HepG2 (cell line): ENCODE data around the gene TANGO6. TPM values are rescaled to one million over a fixed set of nuclear protein-coding genes. Genes with fewer than 3 reads are reported as not detected.
A peak's percentile ranks its signal among the peaks of the same experiment; 100 is the strongest.

Experiments used
- CENPBD1 ChIP-seq: sonication (generic); formaldehyde crosslinking; IDR thresholded peaks from 2 replicates; pipeline ENCODE4 v1.8.0; 2022; ENCODE audit warnings: missing genetic modification reagents, low read depth, mild to moderate bottlenecking, borderline replicate concordance
- FOXA1 ChIP-seq, 2 experiments: fragments of 450-650 bp in 1 of 2; sonication (generic) in 1 of 2; formaldehyde crosslinking in 1 of 2; IDR thresholded peaks; 2 replicates each; pipeline versions ENCODE4 v1.4.0 to v1.6.1; 2016 to 2020; ENCODE audit warnings: missing genetic modification reagents in 1 of 2
- KLF16 ChIP-seq, 2 experiments: sonication (generic) in 1 of 2; formaldehyde crosslinking in 1 of 2; IDR thresholded peaks; 2 replicates each; pipeline versions ENCODE4 v1.6.1 to v1.8.0; 2016 to 2023; ENCODE audit warnings: missing genetic modification reagents in 2 of 2, missing compliant biosample characterization in 1 of 2
- POLR2A ChIP-seq, 2 experiments: IDR thresholded peaks; 2 replicates each; pipeline ENCODE4 v1.6.1; 2011; ENCODE audit warnings: low read depth in 2 of 2, low read length in 2 of 2, mild to moderate bottlenecking in 1 of 2, moderate library complexity in 1 of 2; ENCODE audit not compliant: insufficient read depth in 1 of 2
- RNF2 ChIP-seq: fragments of 450-650 bp; conservative IDR thresholded peaks from 2 replicates; pipeline ENCODE4 v1.6.1; 2016; ENCODE audit warnings: low read depth
- SRSF4 ChIP-seq: fragments of 200-400 bp; formaldehyde crosslinking; IDR thresholded peaks from one replicate; pipeline ENCODE4 v1.6.1; 2018; ENCODE audit warnings: mild to moderate bottlenecking, low read depth, low read length, moderate library complexity; ENCODE audit not compliant: poor library complexity, severe bottlenecking
- STAG1 ChIP-seq: sonication (generic); formaldehyde crosslinking; IDR thresholded peaks from 2 replicates; pipeline ENCODE4 v1.4.0; 2020; ENCODE audit warnings: missing genetic modification reagents
- SUZ12 ChIP-seq: fragments of 150-350 bp; IDR thresholded peaks from 2 replicates; pipeline ENCODE4 v1.6.1; 2014; ENCODE audit warnings: low read depth, low read length
- TCF7L2 ChIP-seq: IDR thresholded peaks from 2 replicates; pipeline ENCODE4 v1.6.1; 2011; ENCODE audit warnings: mild to moderate bottlenecking, low read depth, low read length, moderate library complexity
- TFE3 ChIP-seq: IDR thresholded peaks from 2 replicates; pipeline ENCODE4 v1.6.1; 2016
- THYN1 ChIP-seq: sonication (generic); formaldehyde crosslinking; IDR thresholded peaks from 2 replicates; pipeline ENCODE4 v1.8.1; 2023; ENCODE audit warnings: low read depth, mild to moderate bottlenecking, moderate library complexity, missing genetic modification reagents, borderline replicate concordance
- ZNF768 ChIP-seq: sonication (generic); formaldehyde crosslinking; IDR thresholded peaks from 2 replicates; pipeline ENCODE4 v1.4.0; 2020; ENCODE audit warnings: missing genetic modification reagents
- ZNF782 ChIP-seq: sonication (generic); formaldehyde crosslinking; IDR thresholded peaks from 2 replicates; pipeline ENCODE4 v1.4.0; 2020; ENCODE audit warnings: missing genetic modification reagents, mild to moderate bottlenecking, borderline replicate concordance
- ZNF878 ChIP-seq: sonication (generic); formaldehyde crosslinking; IDR thresholded peaks from 2 replicates; pipeline ENCODE4 v1.8.1; 2023; ENCODE audit warnings: mild to moderate bottlenecking, missing genetic modification reagents, moderate library complexity
- polyA plus RNA-seq, 8 experiments: library from polyadenylated mRNA; depleted of rRNA in 3 of 8; stranded (reverse) in 7 of 8; unstranded in 1 of 8; fragments of >200 nt; fragmentation: Illumina TruSeq in 4 of 8; extraction: Trizol in 4 of 8; gene quantifications; 2 replicates each; pipeline versions ENCODE4 v1.2.1 to v1.2.3, GENCODE V29; 2011 to 2016; ENCODE audit warnings: low read depth in 4 of 8, missing spikeins in 1 of 8, mixed read lengths in 1 of 8; ENCODE audit not compliant: insufficient read depth in 1 of 8
- total RNA-seq, 5 experiments: library from RNA; depleted of rRNA; stranded (reverse); fragments of >200 nt; fragmentation: Illumina TruSeq; extraction: Trizol; gene quantifications; 2 replicates each; pipeline ENCODE4 v1.2.3, GENCODE V29; 2016; ENCODE audit warnings: low read depth in 1 of 5
- TF ChIP-seq, protein P1 (sequence below): sonication (generic); formaldehyde crosslinking; IDR thresholded peaks from 2 replicates; pipeline ENCODE4 v1.4.0; 2020; ENCODE audit warnings: missing genetic modification reagents
- TF ChIP-seq, protein P2 (sequence below): sonication (generic); formaldehyde crosslinking; IDR thresholded peaks from 2 replicates; pipeline ENCODE4 v1.4.0; 2020; ENCODE audit warnings: missing genetic modification reagents
- TF ChIP-seq, protein P3 (sequence below): sonication (generic); formaldehyde crosslinking; conservative IDR thresholded peaks from 2 replicates; pipeline ENCODE4 v1.4.0; 2020; ENCODE audit warnings: missing genetic modification reagents
- TF ChIP-seq, protein P4 (sequence below): sonication (generic); formaldehyde crosslinking; IDR thresholded peaks from 2 replicates; pipeline ENCODE4 v1.8.1; 2023; ENCODE audit warnings: mild to moderate bottlenecking, missing genetic modification reagents

TANGO6 gene
- total and polyA plus RNA-seq, 2 of the 13 experiments (the other 11 are each of a cell fraction or from before 2014, with no cell fraction given): 7.2 to 13.3 TPM

DNA sequence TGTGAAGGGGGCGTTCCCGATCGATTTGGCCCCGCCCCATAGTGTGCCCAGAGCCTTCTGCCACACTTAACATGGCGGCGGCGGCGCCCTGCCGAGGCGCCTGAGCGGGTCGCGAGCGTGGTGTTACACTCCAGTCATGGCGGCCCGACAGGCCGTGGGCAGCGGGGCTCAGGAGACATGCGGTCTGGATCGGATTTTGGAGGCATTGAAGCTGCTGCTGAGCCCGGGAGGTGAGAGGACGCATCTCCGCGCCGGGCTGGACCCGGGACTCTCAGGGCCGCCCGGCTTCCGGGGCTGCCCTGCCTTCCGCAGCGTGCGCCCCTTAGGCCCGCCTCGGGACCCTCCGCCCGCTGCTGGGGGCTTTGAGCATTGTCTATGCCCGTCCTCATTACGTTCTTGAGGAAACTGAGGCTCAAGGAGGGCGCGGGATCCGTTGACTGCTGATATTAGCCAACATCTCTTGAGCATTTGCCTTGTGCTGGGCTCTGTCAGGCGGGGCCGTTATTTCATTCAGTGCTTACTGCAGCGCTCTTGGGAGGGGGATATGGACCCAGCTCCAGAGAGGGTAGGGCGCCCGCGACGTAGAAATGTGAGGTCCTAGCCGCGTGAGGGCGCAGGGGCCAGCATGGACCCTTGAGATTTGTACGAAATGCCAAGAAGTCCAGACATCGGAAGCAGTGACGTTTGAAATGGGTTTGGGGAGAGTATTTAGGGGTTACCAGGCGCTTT lies at the start of gene TANGO6 (continued):
- TF ChIP-seq, protein P1, sequence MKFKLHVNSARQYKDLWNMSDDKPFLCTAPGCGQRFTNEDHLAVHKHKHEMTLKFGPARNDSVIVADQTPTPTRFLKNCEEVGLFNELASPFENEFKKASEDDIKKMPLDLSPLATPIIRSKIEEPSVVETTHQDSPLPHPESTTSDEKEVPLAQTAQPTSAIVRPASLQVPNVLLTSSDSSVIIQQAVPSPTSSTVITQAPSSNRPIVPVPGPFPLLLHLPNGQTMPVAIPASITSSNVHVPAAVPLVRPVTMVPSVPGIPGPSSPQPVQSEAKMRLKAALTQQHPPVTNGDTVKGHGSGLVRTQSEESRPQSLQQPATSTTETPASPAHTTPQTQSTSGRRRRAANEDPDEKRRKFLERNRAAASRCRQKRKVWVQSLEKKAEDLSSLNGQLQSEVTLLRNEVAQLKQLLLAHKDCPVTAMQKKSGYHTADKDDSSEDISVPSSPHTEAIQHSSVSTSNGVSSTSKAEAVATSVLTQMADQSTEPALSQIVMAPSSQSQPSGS (CRISPR knock-in tag): peak; percentile 25
- no peak; the same call in none of the 2 replicates for TF ChIP-seq ZNF768 (CRISPR knock-in tag)
- TF ChIP-seq, protein P2, sequence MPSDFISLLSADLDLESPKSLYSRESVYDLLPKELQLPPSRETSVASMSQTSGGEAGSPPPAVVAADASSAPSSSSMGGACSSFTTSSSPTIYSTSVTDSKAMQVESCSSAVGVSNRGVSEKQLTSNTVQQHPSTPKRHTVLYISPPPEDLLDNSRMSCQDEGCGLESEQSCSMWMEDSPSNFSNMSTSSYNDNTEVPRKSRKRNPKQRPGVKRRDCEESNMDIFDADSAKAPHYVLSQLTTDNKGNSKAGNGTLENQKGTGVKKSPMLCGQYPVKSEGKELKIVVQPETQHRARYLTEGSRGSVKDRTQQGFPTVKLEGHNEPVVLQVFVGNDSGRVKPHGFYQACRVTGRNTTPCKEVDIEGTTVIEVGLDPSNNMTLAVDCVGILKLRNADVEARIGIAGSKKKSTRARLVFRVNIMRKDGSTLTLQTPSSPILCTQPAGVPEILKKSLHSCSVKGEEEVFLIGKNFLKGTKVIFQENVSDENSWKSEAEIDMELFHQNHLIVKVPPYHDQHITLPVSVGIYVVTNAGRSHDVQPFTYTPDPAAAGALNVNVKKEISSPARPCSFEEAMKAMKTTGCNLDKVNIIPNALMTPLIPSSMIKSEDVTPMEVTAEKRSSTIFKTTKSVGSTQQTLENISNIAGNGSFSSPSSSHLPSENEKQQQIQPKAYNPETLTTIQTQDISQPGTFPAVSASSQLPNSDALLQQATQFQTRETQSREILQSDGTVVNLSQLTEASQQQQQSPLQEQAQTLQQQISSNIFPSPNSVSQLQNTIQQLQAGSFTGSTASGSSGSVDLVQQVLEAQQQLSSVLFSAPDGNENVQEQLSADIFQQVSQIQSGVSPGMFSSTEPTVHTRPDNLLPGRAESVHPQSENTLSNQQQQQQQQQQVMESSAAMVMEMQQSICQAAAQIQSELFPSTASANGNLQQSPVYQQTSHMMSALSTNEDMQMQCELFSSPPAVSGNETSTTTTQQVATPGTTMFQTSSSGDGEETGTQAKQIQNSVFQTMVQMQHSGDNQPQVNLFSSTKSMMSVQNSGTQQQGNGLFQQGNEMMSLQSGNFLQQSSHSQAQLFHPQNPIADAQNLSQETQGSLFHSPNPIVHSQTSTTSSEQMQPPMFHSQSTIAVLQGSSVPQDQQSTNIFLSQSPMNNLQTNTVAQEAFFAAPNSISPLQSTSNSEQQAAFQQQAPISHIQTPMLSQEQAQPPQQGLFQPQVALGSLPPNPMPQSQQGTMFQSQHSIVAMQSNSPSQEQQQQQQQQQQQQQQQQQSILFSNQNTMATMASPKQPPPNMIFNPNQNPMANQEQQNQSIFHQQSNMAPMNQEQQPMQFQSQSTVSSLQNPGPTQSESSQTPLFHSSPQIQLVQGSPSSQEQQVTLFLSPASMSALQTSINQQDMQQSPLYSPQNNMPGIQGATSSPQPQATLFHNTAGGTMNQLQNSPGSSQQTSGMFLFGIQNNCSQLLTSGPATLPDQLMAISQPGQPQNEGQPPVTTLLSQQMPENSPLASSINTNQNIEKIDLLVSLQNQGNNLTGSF (CRISPR knock-in tag): no peak
- TF ChIP-seq POLR2A (IDR thresholded peaks at IDR 0.05; ENCODE audit: insufficient read depth in 1 of 2, low read depth in 2 of 2, low read length in 2 of 2): peak; percentile 85 to 94
- TF ChIP-seq STAG1 (CRISPR knock-in tag): peak; percentile 61
- peak; percentile 98 for TF ChIP-seq ZNF782 (CRISPR knock-in tag)
- peak; percentile 88; the same call in 1 of the 2 replicates for TF ChIP-seq THYN1 (CRISPR knock-in tag)
- no peak for TF ChIP-seq ZNF878 (CRISPR knock-in tag)
- TF ChIP-seq, protein P3, sequence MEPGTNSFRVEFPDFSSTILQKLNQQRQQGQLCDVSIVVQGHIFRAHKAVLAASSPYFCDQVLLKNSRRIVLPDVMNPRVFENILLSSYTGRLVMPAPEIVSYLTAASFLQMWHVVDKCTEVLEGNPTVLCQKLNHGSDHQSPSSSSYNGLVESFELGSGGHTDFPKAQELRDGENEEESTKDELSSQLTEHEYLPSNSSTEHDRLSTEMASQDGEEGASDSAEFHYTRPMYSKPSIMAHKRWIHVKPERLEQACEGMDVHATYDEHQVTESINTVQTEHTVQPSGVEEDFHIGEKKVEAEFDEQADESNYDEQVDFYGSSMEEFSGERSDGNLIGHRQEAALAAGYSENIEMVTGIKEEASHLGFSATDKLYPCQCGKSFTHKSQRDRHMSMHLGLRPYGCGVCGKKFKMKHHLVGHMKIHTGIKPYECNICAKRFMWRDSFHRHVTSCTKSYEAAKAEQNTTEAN: peak; percentile 82; the same call in 1 of the 2 replicates
- TF ChIP-seq, protein P4, sequence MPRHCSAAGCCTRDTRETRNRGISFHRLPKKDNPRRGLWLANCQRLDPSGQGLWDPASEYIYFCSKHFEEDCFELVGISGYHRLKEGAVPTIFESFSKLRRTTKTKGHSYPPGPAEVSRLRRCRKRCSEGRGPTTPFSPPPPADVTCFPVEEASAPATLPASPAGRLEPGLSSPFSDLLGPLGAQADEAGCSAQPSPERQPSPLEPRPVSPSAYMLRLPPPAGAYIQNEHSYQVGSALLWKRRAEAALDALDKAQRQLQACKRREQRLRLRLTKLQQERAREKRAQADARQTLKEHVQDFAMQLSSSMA (CRISPR knock-in tag): peak; percentile 100
- no peak for TF ChIP-seq SRSF4
- no peak for TF ChIP-seq TCF7L2
- 0 out of 2 replicates have a peak, but pooled peaks have one; percentile 22 for TF ChIP-seq RNF2
- no peak for TF ChIP-seq SUZ12
- no peak for TF ChIP-seq FOXA1 (IDR thresholded peaks at IDR 0.05)
- TF ChIP-seq FOXA1 (CRISPR knock-in tag; IDR thresholded peaks at IDR 0.05): peak; percentile 83
- 0 out of 2 replicates have a peak, but pooled peaks have one; percentile 42 for TF ChIP-seq TFE3
- no peak for TF ChIP-seq CENPBD1 (CRISPR knock-in tag)
- TF ChIP-seq KLF16 (CRISPR knock-in tag; IDR thresholded peaks at IDR 0.05): peak in 1 of 2 experiments; percentile 80; a peak in 2 of 4 replicates
